K562 (cell line): ENCODE measurements around the gene POLK. TPM values are rescaled to one million over a fixed set of nuclear protein-coding genes. Genes with fewer than 3 reads are reported as not detected.

ENCODE experiments used
- POLR3G ChIP-seq: IDR thresholded peaks from 2 replicates; pipeline ENCODE4 v1.6.1; 2011; ENCODE audit not compliant: insufficient read length, insufficient replicate concordance; ENCODE audit errors: extremely low read depth
- PRMT5 ChIP-seq: sonication (generic); formaldehyde crosslinking; IDR thresholded peaks from 2 replicates; pipeline ENCODE4 v1.5.0; 2020; ENCODE audit warnings: missing genetic modification reagents
- ZNF12 ChIP-seq: sonication (generic); formaldehyde crosslinking; IDR thresholded peaks from 2 replicates; pipeline ENCODE4 v1.4.0; 2020; ENCODE audit warnings: mild to moderate bottlenecking, missing genetic modification reagents
- ZNF785 ChIP-seq: fragments of 250-450 bp; sonication (Bioruptor Pico); IDR thresholded peaks from 2 replicates; pipeline ENCODE4 v1.4.0; 2020; ENCODE audit warnings: mild to moderate bottlenecking
- polyA plus RNA-seq, 8 experiments: library from polyadenylated mRNA; depleted of rRNA in 4 of 8; stranded (reverse) in 5 of 8; unstranded in 3 of 8; fragments of >200 nt; fragmentation: Nextera tagmentation in 2 of 8; fragmentation: Illumina TruSeq in 1 of 8; extraction: Ambion mirVana in 2 of 8; extraction: Trizol in 1 of 8; gene quantifications; 2 replicates each; pipeline versions ENCODE4 v1.2.1 to v1.2.3, GENCODE V29; 2011 to 2014; ENCODE audit warnings: inconsistent platforms in 1 of 8, missing spikeins in 1 of 8
- total RNA-seq, 7 experiments: library from RNA; depleted of rRNA in 6 of 7; stranded (reverse); fragments of >200 nt in 6 of 7; fragmentation: Illumina TruSeq in 2 of 7; extraction: Trizol in 2 of 7; gene quantifications; 2 replicates each; pipeline versions ENCODE4 v1.2.1 to v1.2.3, GENCODE V29; 2011 to 2021; ENCODE audit warnings: low replicate concordance in 1 of 7
- TF ChIP-seq, protein P1 (sequence below): fragments of 450-650 bp; IDR thresholded peaks from 2 replicates; pipeline ENCODE4 v1.6.1; 2016; ENCODE audit warnings: low read depth
- TF ChIP-seq, protein P2 (sequence below), 2 experiments: IDR thresholded peaks; 2 replicates each; pipeline ENCODE4 v1.6.1; 2012; ENCODE audit warnings: improper control_type of control experiment in 2 of 2, low read depth in 2 of 2, low read length in 2 of 2, borderline replicate concordance in 1 of 2
- TF ChIP-seq, protein P3 (sequence below): fragments of 250-450 bp; sonication (Bioruptor Pico); IDR thresholded peaks from 2 replicates; pipeline ENCODE4 v1.4.0; 2020; ENCODE audit warnings: mild to moderate bottlenecking

The POLK gene
- total and polyA plus RNA-seq, 9 of the 15 experiments (the other 6 are each of a cell fraction or from before 2014, with no cell fraction given): 6.1 to 31.6 (median 16.5) TPM

- TF ChIP-seq, protein P1, sequence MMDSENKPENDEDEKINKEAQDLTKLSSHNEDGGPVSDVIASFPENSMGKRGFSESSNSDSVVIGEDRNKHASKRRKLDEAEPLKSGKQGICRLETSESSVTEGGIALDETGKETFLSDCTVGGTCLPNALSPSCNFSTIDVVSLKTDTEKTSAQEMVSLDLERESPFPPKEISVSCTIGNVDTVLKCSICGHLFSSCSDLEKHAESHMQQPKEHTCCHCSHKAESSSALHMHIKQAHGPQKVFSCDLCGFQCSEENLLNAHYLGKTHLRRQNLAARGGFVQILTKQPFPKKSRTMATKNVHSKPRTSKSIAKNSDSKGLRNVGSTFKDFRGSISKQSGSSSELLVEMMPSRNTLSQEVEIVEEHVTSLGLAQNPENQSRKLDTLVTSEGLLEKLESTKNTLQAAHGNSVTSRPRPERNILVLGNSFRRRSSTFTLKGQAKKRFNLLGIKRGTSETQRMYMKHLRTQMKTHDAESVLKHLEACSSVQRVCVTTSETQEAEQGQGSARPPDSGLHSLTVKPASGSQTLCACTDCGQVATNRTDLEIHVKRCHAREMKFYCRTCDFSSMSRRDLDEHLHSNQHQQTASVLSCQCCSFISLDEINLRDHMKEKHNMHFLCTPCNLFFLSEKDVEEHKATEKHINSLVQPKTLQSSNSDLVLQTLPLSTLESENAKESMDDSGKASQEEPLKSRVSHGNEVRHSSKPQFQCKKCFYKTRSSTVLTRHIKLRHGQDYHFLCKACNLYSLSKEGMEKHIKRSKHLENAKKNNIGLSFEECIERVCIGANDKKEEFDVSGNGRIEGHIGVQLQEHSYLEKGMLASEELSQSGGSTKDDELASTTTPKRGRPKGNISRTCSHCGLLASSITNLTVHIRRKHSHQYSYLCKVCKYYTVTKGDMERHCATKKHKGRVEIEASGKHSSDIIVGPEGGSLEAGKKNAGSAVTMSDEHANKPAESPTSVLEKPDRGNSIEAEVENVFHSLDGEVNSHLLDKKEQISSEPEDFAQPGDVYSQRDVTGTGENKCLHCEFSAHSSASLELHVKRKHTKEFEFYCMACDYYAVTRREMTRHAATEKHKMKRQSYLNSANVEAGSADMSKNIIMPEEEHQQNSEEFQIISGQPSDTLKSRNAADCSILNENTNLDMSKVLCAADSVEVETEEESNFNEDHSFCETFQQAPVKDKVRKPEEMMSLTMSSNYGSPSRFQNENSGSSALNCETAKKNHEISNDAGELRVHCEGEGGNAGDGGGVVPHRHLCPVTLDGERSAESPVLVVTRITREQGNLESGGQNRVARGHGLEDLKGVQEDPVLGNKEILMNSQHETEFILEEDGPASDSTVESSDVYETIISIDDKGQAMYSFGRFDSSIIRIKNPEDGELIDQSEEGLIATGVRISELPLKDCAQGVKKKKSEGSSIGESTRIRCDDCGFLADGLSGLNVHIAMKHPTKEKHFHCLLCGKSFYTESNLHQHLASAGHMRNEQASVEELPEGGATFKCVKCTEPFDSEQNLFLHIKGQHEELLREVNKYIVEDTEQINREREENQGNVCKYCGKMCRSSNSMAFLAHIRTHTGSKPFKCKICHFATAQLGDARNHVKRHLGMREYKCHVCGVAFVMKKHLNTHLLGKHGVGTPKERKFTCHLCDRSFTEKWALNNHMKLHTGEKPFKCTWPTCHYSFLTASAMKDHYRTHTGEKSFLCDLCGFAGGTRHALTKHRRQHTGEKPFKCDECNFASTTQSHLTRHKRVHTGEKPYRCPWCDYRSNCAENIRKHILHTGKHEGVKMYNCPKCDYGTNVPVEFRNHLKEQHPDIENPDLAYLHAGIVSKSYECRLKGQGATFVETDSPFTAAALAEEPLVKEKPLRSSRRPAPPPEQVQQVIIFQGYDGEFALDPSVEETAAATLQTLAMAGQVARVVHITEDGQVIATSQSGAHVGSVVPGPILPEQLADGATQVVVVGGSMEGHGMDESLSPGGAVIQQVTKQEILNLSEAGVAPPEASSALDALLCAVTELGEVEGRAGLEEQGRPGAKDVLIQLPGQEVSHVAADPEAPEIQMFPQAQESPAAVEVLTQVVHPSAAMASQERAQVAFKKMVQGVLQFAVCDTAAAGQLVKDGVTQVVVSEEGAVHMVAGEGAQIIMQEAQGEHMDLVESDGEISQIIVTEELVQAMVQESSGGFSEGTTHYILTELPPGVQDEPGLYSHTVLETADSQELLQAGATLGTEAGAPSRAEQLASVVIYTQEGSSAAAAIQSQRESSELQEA: no peak
- TF ChIP-seq PRMT5 (CRISPR knock-in tag) (no peak), POLR3G (no peak), ZNF785 (CRISPR knock-in tag) (no peak), ZNF12 (CRISPR knock-in tag) (no peak)
- TF ChIP-seq, protein P2, sequence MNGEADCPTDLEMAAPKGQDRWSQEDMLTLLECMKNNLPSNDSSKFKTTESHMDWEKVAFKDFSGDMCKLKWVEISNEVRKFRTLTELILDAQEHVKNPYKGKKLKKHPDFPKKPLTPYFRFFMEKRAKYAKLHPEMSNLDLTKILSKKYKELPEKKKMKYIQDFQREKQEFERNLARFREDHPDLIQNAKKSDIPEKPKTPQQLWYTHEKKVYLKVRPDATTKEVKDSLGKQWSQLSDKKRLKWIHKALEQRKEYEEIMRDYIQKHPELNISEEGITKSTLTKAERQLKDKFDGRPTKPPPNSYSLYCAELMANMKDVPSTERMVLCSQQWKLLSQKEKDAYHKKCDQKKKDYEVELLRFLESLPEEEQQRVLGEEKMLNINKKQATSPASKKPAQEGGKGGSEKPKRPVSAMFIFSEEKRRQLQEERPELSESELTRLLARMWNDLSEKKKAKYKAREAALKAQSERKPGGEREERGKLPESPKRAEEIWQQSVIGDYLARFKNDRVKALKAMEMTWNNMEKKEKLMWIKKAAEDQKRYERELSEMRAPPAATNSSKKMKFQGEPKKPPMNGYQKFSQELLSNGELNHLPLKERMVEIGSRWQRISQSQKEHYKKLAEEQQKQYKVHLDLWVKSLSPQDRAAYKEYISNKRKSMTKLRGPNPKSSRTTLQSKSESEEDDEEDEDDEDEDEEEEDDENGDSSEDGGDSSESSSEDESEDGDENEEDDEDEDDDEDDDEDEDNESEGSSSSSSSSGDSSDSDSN (IDR thresholded peaks at IDR 0.05; ENCODE audit: borderline replicate concordance in 1 of 2, low read depth in 2 of 2, low read length in 2 of 2): no peak
- TF ChIP-seq, protein P3, sequence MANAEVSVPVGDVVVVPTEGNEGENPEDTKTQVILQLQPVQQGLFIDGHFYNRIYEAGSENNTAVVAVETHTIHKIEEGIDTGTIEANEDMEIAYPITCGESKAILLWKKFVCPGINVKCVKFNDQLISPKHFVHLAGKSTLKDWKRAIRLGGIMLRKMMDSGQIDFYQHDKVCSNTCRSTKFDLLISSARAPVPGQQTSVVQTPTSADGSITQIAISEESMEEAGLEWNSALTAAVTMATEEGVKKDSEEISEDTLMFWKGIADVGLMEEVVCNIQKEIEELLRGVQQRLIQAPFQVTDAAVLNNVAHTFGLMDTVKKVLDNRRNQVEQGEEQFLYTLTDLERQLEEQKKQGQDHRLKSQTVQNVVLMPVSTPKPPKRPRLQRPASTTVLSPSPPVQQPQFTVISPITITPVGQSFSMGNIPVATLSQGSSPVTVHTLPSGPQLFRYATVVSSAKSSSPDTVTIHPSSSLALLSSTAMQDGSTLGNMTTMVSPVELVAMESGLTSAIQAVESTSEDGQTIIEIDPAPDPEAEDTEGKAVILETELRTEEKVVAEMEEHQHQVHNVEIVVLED (CRISPR knock-in tag): no peak
Observed at GRCh38 chr5:75568202-75568601, 56.5 kb downstream of the POLK start (continued).
